ENCODE data around the gene WDR72. TPM values are rescaled to one million over a fixed set of nuclear protein-coding genes. Genes with fewer than 3 reads are reported as not detected.

Gene WDR72
- total RNA-seq, 2 donors from 2014 or later = 5.4 to 9.2 TPM

GRCh38 chr15:53576841-53577240, 182.6 kb downstream of the WDR72 start:
- ATAC-seq (no peak), DNase-seq (no peak)
- WGBS, 2 donors = 41 to 56% methylated on average over 1 of the region's 1 CpG
- intact Hi-C loops (cut with DNase I) = no loop called here
- TF ChIP-seq POLR2A (IDR thresholded peaks at IDR 0.05) = no peak
- TF ChIP-seq, protein P1, sequence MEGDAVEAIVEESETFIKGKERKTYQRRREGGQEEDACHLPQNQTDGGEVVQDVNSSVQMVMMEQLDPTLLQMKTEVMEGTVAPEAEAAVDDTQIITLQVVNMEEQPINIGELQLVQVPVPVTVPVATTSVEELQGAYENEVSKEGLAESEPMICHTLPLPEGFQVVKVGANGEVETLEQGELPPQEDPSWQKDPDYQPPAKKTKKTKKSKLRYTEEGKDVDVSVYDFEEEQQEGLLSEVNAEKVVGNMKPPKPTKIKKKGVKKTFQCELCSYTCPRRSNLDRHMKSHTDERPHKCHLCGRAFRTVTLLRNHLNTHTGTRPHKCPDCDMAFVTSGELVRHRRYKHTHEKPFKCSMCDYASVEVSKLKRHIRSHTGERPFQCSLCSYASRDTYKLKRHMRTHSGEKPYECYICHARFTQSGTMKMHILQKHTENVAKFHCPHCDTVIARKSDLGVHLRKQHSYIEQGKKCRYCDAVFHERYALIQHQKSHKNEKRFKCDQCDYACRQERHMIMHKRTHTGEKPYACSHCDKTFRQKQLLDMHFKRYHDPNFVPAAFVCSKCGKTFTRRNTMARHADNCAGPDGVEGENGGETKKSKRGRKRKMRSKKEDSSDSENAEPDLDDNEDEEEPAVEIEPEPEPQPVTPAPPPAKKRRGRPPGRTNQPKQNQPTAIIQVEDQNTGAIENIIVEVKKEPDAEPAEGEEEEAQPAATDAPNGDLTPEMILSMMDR (IDR thresholded peaks at IDR 0.05) = no peak
- no peak overlapping the region for H3K27ac ChIP-seq
- no peaks in the 10 kb centered on the region for H3K4me1 ChIP-seq
- no peak overlapping the region for H3K4me3 ChIP-seq
- H3K9me3 ChIP-seq = no peaks in the 10 kb centered on the region
- H3K27me3 ChIP-seq = no peaks in the 10 kb centered on the region
- H3K36me3 ChIP-seq (replicated peaks in 1 of 2; ENCODE audit: insufficient read depth in 1 of 2, low read depth in 2 of 2) = no peaks in the 10 kb centered on the region

- intact Hi-C loops (cut with DNase I) = no loop called here
- H3K9me3 ChIP-seq = no peaks in the 10 kb centered on the region
- no peak overlapping the region for H3K4me3 ChIP-seq
- H3K27ac ChIP-seq = no peak overlapping the region
- no peak for ATAC-seq
- H3K27me3 ChIP-seq = no peaks in the 10 kb centered on the region
- TF ChIP-seq, protein P1 (IDR thresholded peaks at IDR 0.05) = no peak
- no peak for TF ChIP-seq POLR2A (IDR thresholded peaks at IDR 0.05)
- H3K4me1 ChIP-seq = no peaks in the 10 kb centered on the region
- DNase-seq = no peak
- no peaks in the 10 kb centered on the region for H3K36me3 ChIP-seq (replicated peaks in 1 of 2; ENCODE audit: insufficient read depth in 1 of 2, low read depth in 2 of 2)
Observed at GRCh38 chr15:53573091-53573490, 186.4 kb downstream of the WDR72 start.

GRCh38 chr15:53569751-53570480, 189.5 kb downstream of the WDR72 start:
- Histone ChIP-seq H3K9me3 (no peaks in the 10 kb centered on the region), H3K4me3 (no peak overlapping the region), H3K36me3 (replicated peaks in 1 of 2; ENCODE audit: insufficient read depth in 1 of 2, low read depth in 2 of 2) (no peaks in the 10 kb centered on the region), H3K27ac (no peak overlapping the region), H3K27me3 (no peaks in the 10 kb centered on the region), H3K4me1 (no peaks in the 10 kb centered on the region)
- intact Hi-C loops (cut with DNase I) = no loop called here
- ATAC-seq (no peak), DNase-seq (no peak)
- TF ChIP-seq, protein P1 (IDR thresholded peaks at IDR 0.05) = no peak
- no peak for TF ChIP-seq POLR2A (IDR thresholded peaks at IDR 0.05)
- WGBS, 2 donors = 83 to 89% methylated on average over 3 of the region's 3 CpGs

GRCh38 chr15:53566912-53567311, 192.6 kb downstream of the WDR72 start:
- no peak for ATAC-seq
- intact Hi-C loops (cut with DNase I) = no loop called here
- H3K27me3 ChIP-seq = no peaks in the 10 kb centered on the region
- H3K9me3 ChIP-seq = no peaks in the 10 kb centered on the region
- DNase-seq = no peak
- TF ChIP-seq, protein P1 (IDR thresholded peaks at IDR 0.05) = no peak
- no peak for TF ChIP-seq POLR2A (IDR thresholded peaks at IDR 0.05)
- H3K27ac ChIP-seq = no peak overlapping the region
- WGBS, 2 donors = 72 to 74% methylated on average over 4 of the region's 4 CpGs
- no peaks in the 10 kb centered on the region for H3K4me1 ChIP-seq
- H3K4me3 ChIP-seq = no peak overlapping the region
- no peaks in the 10 kb centered on the region for H3K36me3 ChIP-seq (replicated peaks in 1 of 2; ENCODE audit: insufficient read depth in 1 of 2, low read depth in 2 of 2)

DNA sequence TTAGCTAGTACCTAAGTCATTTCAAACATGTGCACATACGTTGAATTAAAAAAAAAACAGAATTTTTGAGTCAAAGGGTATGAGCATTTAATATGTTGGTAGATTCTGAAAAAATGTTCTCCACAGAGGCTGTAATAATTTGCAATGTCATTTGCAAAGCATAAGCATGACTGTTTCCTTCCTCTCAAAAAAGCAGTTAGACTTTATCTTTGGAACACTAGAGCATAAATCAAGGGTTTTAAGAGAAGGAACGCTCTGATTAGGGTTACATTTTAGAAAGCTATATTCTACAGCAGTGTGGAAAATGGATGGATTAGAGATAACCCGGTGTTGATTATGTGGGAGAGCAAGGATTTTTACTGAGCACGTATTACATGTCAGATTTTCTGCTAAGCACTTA, 193.7 kb downstream of the WDR72 start:
- DNase-seq (no peak), ATAC-seq (no peak)
- H3K27ac ChIP-seq = no peak overlapping the region
- no peaks in the 10 kb centered on the region for H3K36me3 ChIP-seq (replicated peaks in 1 of 2; ENCODE audit: insufficient read depth in 1 of 2, low read depth in 2 of 2)
- TF ChIP-seq POLR2A (IDR thresholded peaks at IDR 0.05) = no peak
- peaks cover 3% of the 10 kb centered on the region for H3K4me1 ChIP-seq
- H3K4me3 ChIP-seq = no peak overlapping the region
- 71 to 74% methylated on average over 4 of the region's 4 CpGs for WGBS, 2 donors
- H3K9me3 ChIP-seq = no peaks in the 10 kb centered on the region
- intact Hi-C loops (cut with DNase I) = no loop called here
- no peaks in the 10 kb centered on the region for H3K27me3 ChIP-seq

Measured in body of pancreas (tissue), 4 donors.